HFFc6 (cell line): ENCODE results near the gene SIN3A. TPM values are rescaled to one million over a fixed set of nuclear protein-coding genes. Genes with fewer than 3 reads are reported as not detected.
"Not testable (repeated sequence)": the region's sequence is repeated elsewhere in the genome, so short reads cannot be mapped to it uniquely, and the experiment has no call there.

ENCODE experiments used
- DNase-seq: peaks from one replicate; pipeline ENCODE4 v3.0.0-alpha.2; 2018
- H3K27ac Mint-ChIP-seq: 2 replicates; pipeline ENCODE4 v1.8.0; 2020; ENCODE audit warnings: mild to moderate bottlenecking, mixed read lengths
- H3K27me3 Mint-ChIP-seq: 2 replicates; pipeline ENCODE4 v1.8.0; 2021; ENCODE audit warnings: mild to moderate bottlenecking, moderate library complexity, mixed read lengths; ENCODE audit not compliant: insufficient read depth
- H3K36me3 Mint-ChIP-seq: 2 replicates; pipeline ENCODE4 v1.8.0; 2021; ENCODE audit warnings: low read depth, mixed read lengths
- H3K4me1 Mint-ChIP-seq: 2 replicates; pipeline ENCODE4 v1.8.0; 2020; ENCODE audit warnings: low read depth, mixed read lengths
- H3K4me3 Mint-ChIP-seq: 2 replicates; pipeline ENCODE4 v1.8.0; 2020; ENCODE audit warnings: mild to moderate bottlenecking, moderate library complexity, mixed read lengths
- H3K9me3 Mint-ChIP-seq: 2 replicates; pipeline ENCODE4 v1.8.0; 2020; ENCODE audit warnings: mild to moderate bottlenecking, mixed read lengths
- CTCF ChIP-seq: fragments of 200-600 bp; sonication (generic); IDR thresholded peaks from 2 replicates; pipeline ENCODE4 v1.5.0; 2021; ENCODE audit warnings: antibody characterized with exemption, mild to moderate bottlenecking
- total RNA-seq, 6 experiments: library from RNA; stranded (reverse); fragmentation: NEBNext Ultra II Directional; extraction: Animal tissue kit (Norgen Biotek cat#: 25700); gene quantifications; 2 replicates in 1 of 6; 3 replicates in 5 of 6; pipeline ENCODE4 v1.2.3, GENCODE V29; 2021

The SIN3A gene
- total RNA-seq, 6 experiments from 2014 or later = 36.6 to 49.3 (median 39.8) TPM

DNA sequence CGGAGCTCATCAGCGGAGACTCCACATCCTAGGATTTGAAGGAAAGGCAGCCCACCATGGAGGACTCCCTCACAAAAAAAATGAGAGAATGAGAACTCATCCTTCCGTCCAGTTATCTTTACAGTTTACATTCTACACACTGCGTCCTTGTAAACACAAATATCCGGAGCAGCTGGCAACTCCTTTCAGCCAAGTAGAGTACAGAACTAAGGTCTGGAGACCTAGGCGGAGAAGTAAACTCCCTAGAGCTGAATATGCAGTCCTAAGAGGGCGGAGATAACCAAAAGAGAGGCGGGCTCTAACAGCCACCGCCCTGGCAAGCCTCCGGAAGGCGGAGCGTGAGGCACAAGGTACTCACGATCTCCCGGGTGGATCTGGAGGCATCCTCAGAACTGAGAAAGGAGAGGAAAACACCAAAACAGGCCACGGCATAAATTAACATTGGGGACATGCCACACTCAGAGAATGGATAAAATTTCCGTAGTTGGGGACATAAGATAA, 924 bp upstream of the SIN3A start:
- no peak for TF ChIP-seq CTCF
- Mint-ChIP-seq H3K4me3 (peak overlapping the region; percentile 92), H3K27me3 (peaks cover 6% of the 10 kb centered on the region), H3K27ac (peak overlapping the region; percentile 96), H3K4me1 (peaks cover 52% of the 10 kb centered on the region), H3K9me3 (no peaks in the 10 kb centered on the region), H3K36me3 (no peaks in the 10 kb centered on the region)
- DNase-seq = peak; percentile 77

GRCh38 chr15:75451202-75451673, 252 bp downstream of the SIN3A start:
- no peak for TF ChIP-seq CTCF
- H3K4me3 Mint-ChIP-seq = peak overlapping the region; percentile 92
- H3K4me1 Mint-ChIP-seq = peaks cover 41% of the 10 kb centered on the region
- peaks cover 6% of the 10 kb centered on the region; the same call in 1 of the 2 replicates for H3K27me3 Mint-ChIP-seq
- H3K36me3 Mint-ChIP-seq = 0 out of 2 replicates have a peak, but pooled peaks cover under 1% of the 10 kb centered on the region
- H3K9me3 Mint-ChIP-seq = no peaks in the 10 kb centered on the region
- no peak for DNase-seq
- H3K27ac Mint-ChIP-seq = peak overlapping the region; percentile 96

GRCh38 chr15:75450307-75451201, 936 bp downstream of the SIN3A start:
- Mint-ChIP-seq H3K27me3 (peaks cover 6% of the 10 kb centered on the region; the same call in 1 of the 2 replicates), H3K4me1 (peaks cover 44% of the 10 kb centered on the region), H3K36me3 (0 out of 2 replicates have a peak, but pooled peaks cover 6% of the 10 kb centered on the region), H3K9me3 (no peaks in the 10 kb centered on the region), H3K4me3 (peak overlapping the region; percentile 99), H3K27ac (peak overlapping the region; percentile 94)
- DNase-seq = peak; percentile 96
- TF ChIP-seq CTCF = peak; percentile 50

GRCh38 chr15:75449585-75450306, 1.7 kb downstream of the SIN3A start:
- 0 out of 2 replicates have a peak, but pooled peaks cover 6% of the 10 kb centered on the region for H3K36me3 Mint-ChIP-seq
- DNase-seq = no peak
- H3K4me3 Mint-ChIP-seq = peak overlapping the region; percentile 99
- TF ChIP-seq CTCF = no peak
- H3K27me3 Mint-ChIP-seq = peaks cover 6% of the 10 kb centered on the region; the same call in 1 of the 2 replicates
- H3K27ac Mint-ChIP-seq = peak overlapping the region; percentile 94
- no peaks in the 10 kb centered on the region for H3K9me3 Mint-ChIP-seq
- peaks cover 44% of the 10 kb centered on the region for H3K4me1 Mint-ChIP-seq

DNA sequence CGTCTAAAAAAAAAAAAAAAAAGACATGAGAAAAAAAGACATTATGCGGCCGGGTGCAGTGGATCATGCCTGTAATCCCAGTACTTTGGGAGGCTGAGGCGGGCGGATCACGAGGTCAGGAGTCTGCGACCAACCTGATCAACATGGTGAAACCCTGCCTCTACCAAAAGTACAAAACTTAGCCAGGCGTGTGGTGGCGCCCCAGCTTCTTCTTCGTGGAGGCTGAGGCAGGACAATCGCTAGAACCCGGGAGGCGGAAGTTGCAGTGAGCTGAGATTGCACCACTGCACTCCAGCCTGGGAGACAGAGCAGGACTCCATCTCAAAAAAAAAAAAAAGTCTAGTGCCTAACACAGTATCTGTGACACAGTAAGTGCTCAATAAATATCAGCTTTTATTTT, 3.3 kb downstream of the SIN3A start:
- H3K9me3 Mint-ChIP-seq, H3K27me3 Mint-ChIP-seq, H3K4me3 Mint-ChIP-seq, DNase-seq, H3K36me3 Mint-ChIP-seq, H3K27ac Mint-ChIP-seq: not testable (repeated sequence)
- H3K4me1 Mint-ChIP-seq = peaks cover 53% of the 10 kb centered on the region
